HK-2 (cell line): Measurements from ENCODE around the gene SH2D7.
"Not testable (repeated sequence)": the region's sequence is repeated elsewhere in the genome, so short reads cannot be mapped to it uniquely, and the experiment has no call there.

ENCODE experiments used
- DNase-seq: peaks from one replicate; pipeline ENCODE4 v3.0.0-alpha.2; 2018; ENCODE audit not compliant: unreplicated experiment

The SH2D7 gene

GRCh38 chr15:78139578-78139977 lies 47.2 kb downstream of the SH2D7 start:
- DNase-seq = no peak

GRCh38 chr15:78140292-78140691 lies 47.9 kb downstream of the SH2D7 start:
- no peak for DNase-seq

- no peak for DNase-seq
These were observed 50.0 kb downstream of the SH2D7 start for GRCh38 chr15:78142332-78142731.

GRCh38 chr15:78146425-78147154 lies 54.2 kb downstream of the SH2D7 start:
- DNase-seq = no peak

- no peak for DNase-seq
These were observed 55.2 kb downstream of the SH2D7 start for GRCh38 chr15:78147566-78147965.

GRCh38 chr15:78148392-78149067 lies 56.2 kb downstream of the SH2D7 start:
- DNase-seq = no peak

- peak; percentile 96 for DNase-seq
These were observed 56.9 kb downstream of the SH2D7 start, which contains the start of gene IDH3A for GRCh38 chr15:78149068-78149804. IDH3A (plus strand) TSS chr15:78149362; CDS start chr15:78149404, 42 bp downstream.

- peak; percentile 23 for DNase-seq
These were observed 57.7 kb downstream of the SH2D7 start for GRCh38 chr15:78149805-78150751.

- not testable (repeated sequence) for DNase-seq
These were observed 58.7 kb downstream of the SH2D7 start for GRCh38 chr15:78151075-78151474.
